HG02943 (cell line): ENCODE measurements around the gene MALSU1.

Source experiments
- ATAC-seq: cut with Tn5 transposase; IDR thresholded peaks from one replicate; pipeline ENCODE4 v1.9.1; 2021; ENCODE audit warnings: mild to moderate bottlenecking, low read depth, moderate library complexity; ENCODE audit not compliant: unreplicated experiment

Gene MALSU1

GRCh38 chr7:23334482-23335056 lies 35.4 kb downstream of the MALSU1 start:
- ATAC-seq: no peak

- no peak for ATAC-seq
These were observed 36.0 kb downstream of the MALSU1 start for GRCh38 chr7:23335136-23335535.

- ATAC-seq: no peak
These were observed 36.5 kb downstream of the MALSU1 start for GRCh38 chr7:23335621-23336020.

- ATAC-seq: no peak
These were observed 36.9 kb downstream of the MALSU1 start for GRCh38 chr7:23336086-23336485.

- ATAC-seq: no peak
These were observed 37.7 kb downstream of the MALSU1 start for GRCh38 chr7:23336799-23337283.

- no peak for ATAC-seq
These were observed 38.2 kb downstream of the MALSU1 start for GRCh38 chr7:23337374-23337773.

- ATAC-seq: no peak
These were observed 39.3 kb downstream of the MALSU1 start for GRCh38 chr7:23338439-23338838.

- no peak for ATAC-seq
These were observed 39.7 kb downstream of the MALSU1 start for GRCh38 chr7:23338863-23339262.

GRCh38 chr7:23341846-23342598 lies 42.9 kb downstream of the MALSU1 start:
- ATAC-seq: no peak

GRCh38 chr7:23343102-23343501 lies 44.0 kb downstream of the MALSU1 start:
- ATAC-seq: no peak

- ATAC-seq: no peak
These were observed 44.8 kb downstream of the MALSU1 start for GRCh38 chr7:23343806-23344475.

GRCh38 chr7:23345601-23346000 lies 46.5 kb downstream of the MALSU1 start:
- ATAC-seq: no peak

GRCh38 chr7:23346316-23346715 lies 47.2 kb downstream of the MALSU1 start:
- no peak for ATAC-seq

- ATAC-seq: no peak
These were observed 48.0 kb downstream of the MALSU1 start for GRCh38 chr7:23347033-23347681.

GRCh38 chr7:23347682-23348180 lies 48.6 kb downstream of the MALSU1 start:
- ATAC-seq: no peak

- no peak for ATAC-seq
These were observed 50.5 kb downstream of the MALSU1 start for GRCh38 chr7:23349484-23350157.

GRCh38 chr7:23350466-23350865 lies 51.3 kb downstream of the MALSU1 start:
- ATAC-seq: no peak

GRCh38 chr7:23353172-23353571 lies 54.0 kb downstream of the MALSU1 start:
- no peak for ATAC-seq

GRCh38 chr7:23356168-23356567 lies 57.0 kb downstream of the MALSU1 start:
- ATAC-seq: no peak

GRCh38 chr7:23356726-23357125 lies 57.6 kb downstream of the MALSU1 start:
- ATAC-seq: no peak
